DND-41 (cell line): Measurements from ENCODE around the gene FAM20C.

ENCODE experiments used
- ATAC-seq: fragments of 200-7000 bp; cut with Tn5 transposase; 3 replicates; pipeline ENCODE4 v1.9.1; 2021; ENCODE audit warnings: low read depth; ENCODE audit not compliant: insufficient read depth
- DNase-seq: peaks from one replicate; pipeline ENCODE4 v3.0.0-alpha.2; 2020
- H2AFZ ChIP-seq: 2 replicates; pipeline ENCODE4 v1.6.0; 2012; ENCODE audit warnings: low read depth, low read length
- H3K27ac ChIP-seq: 2 replicates; pipeline ENCODE4 v1.5.1; 2012; ENCODE audit warnings: low read length, inconsistent platforms
- H3K27me3 ChIP-seq: fragments of 200-600 bp; sonication (generic); 2 replicates; pipeline ENCODE4 v1.6.0; 2012; ENCODE audit warnings: low read length, mild to moderate bottlenecking, inconsistent platforms; ENCODE audit not compliant: insufficient read depth, poor library complexity
- H3K36me3 ChIP-seq: 2 replicates; pipeline ENCODE4 v1.5.1; 2012; ENCODE audit warnings: low read length, inconsistent platforms; ENCODE audit not compliant: insufficient read depth
- H3K4me1 ChIP-seq: 2 replicates; pipeline ENCODE4 v1.5.1; 2012; ENCODE audit warnings: mild to moderate bottlenecking, low read length; ENCODE audit not compliant: insufficient read depth
- H3K4me2 ChIP-seq: 2 replicates; pipeline ENCODE4 v1.6.0; 2012; ENCODE audit warnings: mild to moderate bottlenecking, moderate library complexity, low read length, inconsistent platforms; ENCODE audit not compliant: insufficient read depth
- H3K4me3 ChIP-seq, 2 experiments: fragments of 200-600 bp in 1 of 2; shearing (Covaris generic) in 1 of 2; 2 replicates each; pipeline ENCODE4 v1.5.1; 2012 to 2016; ENCODE audit warnings: inconsistent platforms in 2 of 2, low read length in 2 of 2, mild to moderate bottlenecking in 2 of 2, low read depth in 1 of 2, moderate library complexity in 1 of 2
- H3K79me2 ChIP-seq: 2 replicates; pipeline ENCODE4 v1.6.0; 2012; ENCODE audit warnings: low read length, inconsistent platforms; ENCODE audit not compliant: insufficient read depth
- H3K9ac ChIP-seq: 2 replicates; pipeline ENCODE4 v1.6.0; 2012; ENCODE audit warnings: low read depth, mild to moderate bottlenecking, inconsistent platforms, low read length, moderate library complexity
- H3K9me3 ChIP-seq: 2 replicates; pipeline ENCODE4 v1.5.1; 2012; ENCODE audit warnings: low read length, moderate library complexity, mild to moderate bottlenecking, inconsistent platforms; ENCODE audit not compliant: insufficient read depth, severe bottlenecking
- H4K20me1 ChIP-seq: 2 replicates; pipeline ENCODE4 v1.6.0; 2012; ENCODE audit warnings: low read length; ENCODE audit not compliant: insufficient read depth
- EZH2 ChIP-seq: IDR thresholded peaks from 3 replicates; pipeline ENCODE4 v1.6.1; 2012; ENCODE audit warnings: borderline replicate concordance, low read depth, mild to moderate bottlenecking, moderate library complexity, low read length, inconsistent platforms; ENCODE audit not compliant: severe bottlenecking
- TF ChIP-seq, protein P1 (sequence below): IDR thresholded peaks from 2 replicates; pipeline ENCODE4 v1.5.1; 2012; ENCODE audit warnings: borderline replicate concordance, low read length, moderate library complexity, mild to moderate bottlenecking; ENCODE audit not compliant: poor library complexity, severe bottlenecking; ENCODE audit errors: extremely low read depth

Gene FAM20C

DNA sequence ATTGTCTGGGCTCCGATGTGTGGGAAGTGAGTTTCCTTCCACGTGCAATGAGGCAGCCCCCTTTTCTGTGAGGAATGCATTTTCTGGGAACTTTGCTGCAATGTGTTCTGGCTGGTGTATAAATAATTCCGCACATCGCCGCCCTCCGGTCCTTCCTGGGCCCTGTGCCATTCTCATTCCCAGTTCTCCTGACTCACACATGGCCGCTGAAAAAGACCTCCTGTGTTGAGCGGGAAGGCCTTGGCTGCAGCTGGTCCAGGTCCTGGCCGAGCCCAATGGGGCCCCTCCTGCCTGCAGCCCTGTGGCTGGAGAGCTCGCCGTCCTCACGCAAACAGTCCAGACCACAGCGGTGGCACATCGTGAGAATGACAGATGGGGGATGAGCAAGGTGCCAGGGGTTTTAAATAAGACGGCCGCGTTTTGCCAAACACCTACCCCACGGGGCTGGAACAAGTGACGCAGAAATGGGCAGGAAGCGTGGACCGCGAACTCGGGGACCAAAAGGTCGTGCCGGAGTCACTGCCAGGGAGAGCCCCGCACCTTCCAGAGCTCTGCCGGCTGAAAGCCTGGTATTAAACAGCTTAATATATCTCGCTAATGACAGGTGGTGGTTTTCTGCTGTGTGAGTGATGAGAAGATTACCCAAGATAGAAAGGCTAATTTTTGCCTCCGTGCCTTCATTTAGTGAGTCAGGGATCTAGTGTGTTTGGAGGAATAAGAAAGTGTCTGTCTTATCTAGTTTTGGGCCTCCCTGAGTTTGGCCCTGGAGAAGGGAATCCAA, 37.0 kb downstream of the FAM20C start:
- H3K27me3 ChIP-seq: no peaks in the 10 kb centered on the region
- no peaks in the 10 kb centered on the region for H3K9me3 ChIP-seq
- H3K79me2 ChIP-seq: no peaks in the 10 kb centered on the region
- no peak overlapping the region for H3K9ac ChIP-seq
- no peak overlapping the region for H2AFZ ChIP-seq
- H3K4me2 ChIP-seq: no peak overlapping the region
- ATAC-seq (no peak), DNase-seq (no peak)
- H3K27ac ChIP-seq: no peak overlapping the region
- H3K4me1 ChIP-seq: no peaks in the 10 kb centered on the region
- H4K20me1 ChIP-seq: 0 out of 2 replicates have a peak, but pooled peaks cover 4% of the 10 kb centered on the region
- H3K4me3 ChIP-seq: no peak overlapping the region
- TF ChIP-seq, protein P1, sequence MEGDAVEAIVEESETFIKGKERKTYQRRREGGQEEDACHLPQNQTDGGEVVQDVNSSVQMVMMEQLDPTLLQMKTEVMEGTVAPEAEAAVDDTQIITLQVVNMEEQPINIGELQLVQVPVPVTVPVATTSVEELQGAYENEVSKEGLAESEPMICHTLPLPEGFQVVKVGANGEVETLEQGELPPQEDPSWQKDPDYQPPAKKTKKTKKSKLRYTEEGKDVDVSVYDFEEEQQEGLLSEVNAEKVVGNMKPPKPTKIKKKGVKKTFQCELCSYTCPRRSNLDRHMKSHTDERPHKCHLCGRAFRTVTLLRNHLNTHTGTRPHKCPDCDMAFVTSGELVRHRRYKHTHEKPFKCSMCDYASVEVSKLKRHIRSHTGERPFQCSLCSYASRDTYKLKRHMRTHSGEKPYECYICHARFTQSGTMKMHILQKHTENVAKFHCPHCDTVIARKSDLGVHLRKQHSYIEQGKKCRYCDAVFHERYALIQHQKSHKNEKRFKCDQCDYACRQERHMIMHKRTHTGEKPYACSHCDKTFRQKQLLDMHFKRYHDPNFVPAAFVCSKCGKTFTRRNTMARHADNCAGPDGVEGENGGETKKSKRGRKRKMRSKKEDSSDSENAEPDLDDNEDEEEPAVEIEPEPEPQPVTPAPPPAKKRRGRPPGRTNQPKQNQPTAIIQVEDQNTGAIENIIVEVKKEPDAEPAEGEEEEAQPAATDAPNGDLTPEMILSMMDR: no peak
- TF ChIP-seq EZH2: no peak
- H3K36me3 ChIP-seq: no peaks in the 10 kb centered on the region

DNA sequence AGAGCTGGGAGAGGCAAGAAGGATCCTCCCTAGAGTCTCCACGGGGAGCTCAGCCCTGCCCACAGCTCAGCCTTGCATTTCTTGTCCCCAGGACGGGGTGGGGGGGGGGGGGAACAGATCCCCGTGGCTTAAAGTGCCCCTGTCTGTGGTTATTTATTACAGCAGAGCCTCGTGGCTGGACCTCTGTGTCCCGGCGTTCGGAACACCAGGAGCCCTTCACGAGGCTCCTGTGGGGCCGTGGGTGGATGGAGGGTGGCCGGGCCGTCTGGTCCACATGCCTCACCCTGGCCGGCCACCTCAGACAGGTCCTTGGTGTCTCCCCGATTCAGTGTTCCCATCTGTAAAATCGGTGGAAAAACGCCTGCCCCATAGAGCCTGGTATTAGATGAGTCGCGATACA, 37.9 kb downstream of the FAM20C start:
- TF ChIP-seq EZH2: no peak
- TF ChIP-seq, protein P1: no peak
- Histone ChIP-seq H3K27me3 (no peaks in the 10 kb centered on the region), H3K4me1 (no peaks in the 10 kb centered on the region), H4K20me1 (0 out of 2 replicates have a peak, but pooled peaks cover 4% of the 10 kb centered on the region), H2AFZ (no peak overlapping the region), H3K9me3 (no peaks in the 10 kb centered on the region), H3K27ac (no peak overlapping the region), H3K79me2 (no peaks in the 10 kb centered on the region), H3K9ac (no peak overlapping the region), H3K4me3 (no peak overlapping the region), H3K36me3 (no peaks in the 10 kb centered on the region), H3K4me2 (no peak overlapping the region)
- DNase-seq (no peak), ATAC-seq (no peak)

- no peaks in the 10 kb centered on the region for H3K79me2 ChIP-seq
- no peak for TF ChIP-seq EZH2
- TF ChIP-seq, protein P1: peak; percentile 40
- H3K4me2 ChIP-seq: no peak overlapping the region
- ATAC-seq (no peak), DNase-seq (no peak)
- H3K36me3 ChIP-seq: no peaks in the 10 kb centered on the region
- no peaks in the 10 kb centered on the region for H4K20me1 ChIP-seq
- no peak overlapping the region for H3K4me3 ChIP-seq
- no peaks in the 10 kb centered on the region for H3K27me3 ChIP-seq
- no peaks in the 10 kb centered on the region for H3K9me3 ChIP-seq
- H2AFZ ChIP-seq: no peak overlapping the region
- H3K9ac ChIP-seq: no peak overlapping the region
- no peaks in the 10 kb centered on the region for H3K4me1 ChIP-seq
- H3K27ac ChIP-seq: no peak overlapping the region
Observed at GRCh38 chr7:231030-231857, 38.9 kb downstream of the FAM20C start.
